ENCODE data around the gene KL. TPM values are rescaled to one million over a fixed set of nuclear protein-coding genes. Genes with fewer than 3 reads are reported as not detected.
A peak's percentile ranks its signal among the peaks of the same experiment; 100 is the strongest.

Gene KL
- total RNA-seq, 2 donors from 2014 or later: 0.09 TPM; not detected in 1

GRCh38 chr13:32998966-32999365 lies 17.3 kb upstream of the KL start:
- no peak for DNase-seq
- Mint-ChIP-seq H3K4me1 (no peaks in the 10 kb centered on the region), H3K4me3 (no peak overlapping the region), H3K27me3 (ENCODE audit: insufficient read depth) (no peaks in the 10 kb centered on the region), H3K9me3 (peaks cover 6% of the 10 kb centered on the region), H3K36me3 (ENCODE audit: low read depth) (no peaks in the 10 kb centered on the region), H3K27ac (no peak overlapping the region)
- Histone ChIP-seq H3K27ac (ENCODE audit: low read depth, low read length) (no peak overlapping the region), H3K9me3 (ENCODE audit: control insufficient read depth, low read length) (peaks cover 10% of the 10 kb centered on the region), H3K36me3 (ENCODE audit: control insufficient read depth, insufficient read depth, low read length) (no peaks in the 10 kb centered on the region), H3K4me3 (ENCODE audit: low read length) (no peak overlapping the region), H3K27me3 (ENCODE audit: control insufficient read depth, insufficient read depth, low read length, poor library complexity, severe bottlenecking) (no peaks in the 10 kb centered on the region), H3K9ac (ENCODE audit: extremely low read depth, low read length, poor library complexity, severe bottlenecking) (no peak overlapping the region), H3K4me1 (ENCODE audit: control insufficient read depth, insufficient read depth, low read length) (peaks cover 3% of the 10 kb centered on the region)
- WGBS, 2 experiments (ENCODE audit: insufficient coverage in 1 of 2, insufficient read length in 1 of 2): 92 to 93% methylated on average over 4 to 5 of the region's 5 CpGs
- TF ChIP-seq CTCF (conservative IDR thresholded peaks at IDR 0.05): no peak

- Mint-ChIP-seq H3K27ac (no peak overlapping the region), H3K27me3 (ENCODE audit: insufficient read depth) (no peaks in the 10 kb centered on the region), H3K36me3 (ENCODE audit: low read depth) (no peaks in the 10 kb centered on the region), H3K9me3 (peaks cover 6% of the 10 kb centered on the region), H3K4me1 (peaks cover 10% of the 10 kb centered on the region), H3K4me3 (no peak overlapping the region)
- Histone ChIP-seq H3K27ac (ENCODE audit: low read depth, low read length) (no peak overlapping the region), H3K36me3 (ENCODE audit: control insufficient read depth, insufficient read depth, low read length) (no peaks in the 10 kb centered on the region), H3K9ac (ENCODE audit: extremely low read depth, low read length, poor library complexity, severe bottlenecking) (no peak overlapping the region), H3K4me3 (ENCODE audit: low read length) (no peak overlapping the region), H3K4me1 (ENCODE audit: control insufficient read depth, insufficient read depth, low read length) (peaks cover 3% of the 10 kb centered on the region), H3K9me3 (ENCODE audit: control insufficient read depth, low read length) (peaks cover 10% of the 10 kb centered on the region), H3K27me3 (ENCODE audit: control insufficient read depth, insufficient read depth, low read length, poor library complexity, severe bottlenecking) (no peaks in the 10 kb centered on the region)
- WGBS, 2 experiments (ENCODE audit: insufficient coverage in 1 of 2, insufficient read length in 1 of 2): 76 to 83% methylated on average over 1 of the region's 1 CpG
- DNase-seq: no peak
- no peak for TF ChIP-seq CTCF (conservative IDR thresholded peaks at IDR 0.05)
Observed at GRCh38 chr13:33000365-33000764, 15.9 kb upstream of the KL start.

GRCh38 chr13:33003458-33004019 lies 12.7 kb upstream of the KL start:
- Histone ChIP-seq H3K36me3 (ENCODE audit: control insufficient read depth, insufficient read depth, low read length) (no peaks in the 10 kb centered on the region), H3K9ac (ENCODE audit: extremely low read depth, low read length, poor library complexity, severe bottlenecking) (no peak overlapping the region), H3K27me3 (ENCODE audit: control insufficient read depth, insufficient read depth, low read length, poor library complexity, severe bottlenecking) (no peaks in the 10 kb centered on the region), H3K27ac (ENCODE audit: low read depth, low read length) (no peak overlapping the region), H3K4me1 (ENCODE audit: control insufficient read depth, insufficient read depth, low read length) (no peaks in the 10 kb centered on the region), H3K4me3 (ENCODE audit: low read length) (no peak overlapping the region), H3K9me3 (ENCODE audit: control insufficient read depth, low read length) (peaks cover 25% of the 10 kb centered on the region)
- DNase-seq: no peak
- 89% methylated on average over 2 of the region's 2 CpGs; no CpG with 5 or more reads in 1 of the 2 experiments for WGBS, 2 experiments (ENCODE audit: insufficient coverage in 1 of 2, insufficient read length in 1 of 2)
- Mint-ChIP-seq H3K27ac (no peak overlapping the region), H3K4me1 (peaks cover 18% of the 10 kb centered on the region), H3K4me3 (no peak overlapping the region), H3K36me3 (ENCODE audit: low read depth) (peaks cover 2% of the 10 kb centered on the region), H3K9me3 (peaks cover 20% of the 10 kb centered on the region), H3K27me3 (ENCODE audit: insufficient read depth) (no peaks in the 10 kb centered on the region)
- peak; percentile 13 for TF ChIP-seq CTCF (conservative IDR thresholded peaks at IDR 0.05)
